Osteocyte (in vitro differentiated cells): ENCODE results near the gene ANO9. TPM values are rescaled to one million over a fixed set of nuclear protein-coding genes. Genes with fewer than 3 reads are reported as not detected.

ENCODE experiments used
- DNase-seq: peaks from one replicate; pipeline ENCODE4 v3.0.0; 2021; ENCODE audit warnings: mixed read lengths; ENCODE audit not compliant: unreplicated experiment; ENCODE audit errors: extremely low spot score
- H3K27ac Mint-ChIP-seq: one replicate; pipeline ENCODE4 v1.8.0; 2021; ENCODE audit warnings: mild to moderate bottlenecking, mixed read lengths; ENCODE audit not compliant: unreplicated experiment
- H3K27me3 Mint-ChIP-seq: one replicate; pipeline ENCODE4 v1.8.0; 2021; ENCODE audit warnings: mixed read lengths; ENCODE audit not compliant: unreplicated experiment
- H3K36me3 Mint-ChIP-seq: one replicate; pipeline ENCODE4 v1.8.0; 2021; ENCODE audit warnings: mixed read lengths; ENCODE audit not compliant: unreplicated experiment
- H3K4me1 Mint-ChIP-seq: one replicate; pipeline ENCODE4 v1.8.0; 2021; ENCODE audit warnings: mixed read lengths; ENCODE audit not compliant: unreplicated experiment
- H3K4me3 Mint-ChIP-seq: one replicate; pipeline ENCODE4 v1.8.0; 2021; ENCODE audit warnings: mild to moderate bottlenecking, moderate library complexity, mixed read lengths; ENCODE audit not compliant: unreplicated experiment
- H3K9me3 Mint-ChIP-seq: one replicate; pipeline ENCODE4 v1.8.0; 2021; ENCODE audit warnings: mixed read lengths; ENCODE audit not compliant: unreplicated experiment
- total RNA-seq: library from RNA; stranded (reverse); gene quantifications from 2 replicates; pipeline ENCODE4 v1.2.1, GENCODE V29; 2021
- TF ChIP-seq, protein P1 (sequence below): fragments of 200-600 bp; sonication (generic); IDR thresholded peaks from 2 replicates; pipeline ENCODE4 v1.5.0; 2021; ENCODE audit warnings: antibody characterized with exemption, mild to moderate bottlenecking, moderate library complexity

Gene ANO9
- total RNA-seq, 1 donor from 2014 or later: not detected

DNA sequence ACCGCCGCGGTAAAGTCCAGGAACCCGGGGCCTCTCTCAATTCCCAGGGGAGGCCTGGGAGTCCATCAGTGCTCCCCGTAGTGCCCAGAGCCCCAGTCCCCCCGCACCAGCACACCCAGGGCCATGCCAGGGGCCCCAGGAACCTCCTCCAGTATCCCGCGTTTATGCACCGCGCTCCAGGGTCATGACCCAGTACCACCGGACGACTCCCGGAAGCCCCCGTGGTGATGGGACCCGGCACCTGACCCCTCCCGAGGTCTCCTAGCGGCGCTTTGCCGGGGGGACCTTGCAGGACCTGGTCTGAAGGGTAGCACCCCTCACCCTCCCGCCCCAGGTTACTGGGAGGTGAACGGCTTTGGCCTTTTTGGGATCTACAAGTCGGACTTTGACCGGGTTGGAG lies 61.3 kb downstream of the ANO9 start:
- no peaks in the 10 kb centered on the region for H3K27me3 Mint-ChIP-seq
- H3K27ac Mint-ChIP-seq: no peak overlapping the region
- H3K4me3 Mint-ChIP-seq: no peak overlapping the region
- DNase-seq: no peak
- no peaks in the 10 kb centered on the region for H3K9me3 Mint-ChIP-seq
- peaks cover 21% of the 10 kb centered on the region for H3K36me3 Mint-ChIP-seq
- TF ChIP-seq, protein P1, sequence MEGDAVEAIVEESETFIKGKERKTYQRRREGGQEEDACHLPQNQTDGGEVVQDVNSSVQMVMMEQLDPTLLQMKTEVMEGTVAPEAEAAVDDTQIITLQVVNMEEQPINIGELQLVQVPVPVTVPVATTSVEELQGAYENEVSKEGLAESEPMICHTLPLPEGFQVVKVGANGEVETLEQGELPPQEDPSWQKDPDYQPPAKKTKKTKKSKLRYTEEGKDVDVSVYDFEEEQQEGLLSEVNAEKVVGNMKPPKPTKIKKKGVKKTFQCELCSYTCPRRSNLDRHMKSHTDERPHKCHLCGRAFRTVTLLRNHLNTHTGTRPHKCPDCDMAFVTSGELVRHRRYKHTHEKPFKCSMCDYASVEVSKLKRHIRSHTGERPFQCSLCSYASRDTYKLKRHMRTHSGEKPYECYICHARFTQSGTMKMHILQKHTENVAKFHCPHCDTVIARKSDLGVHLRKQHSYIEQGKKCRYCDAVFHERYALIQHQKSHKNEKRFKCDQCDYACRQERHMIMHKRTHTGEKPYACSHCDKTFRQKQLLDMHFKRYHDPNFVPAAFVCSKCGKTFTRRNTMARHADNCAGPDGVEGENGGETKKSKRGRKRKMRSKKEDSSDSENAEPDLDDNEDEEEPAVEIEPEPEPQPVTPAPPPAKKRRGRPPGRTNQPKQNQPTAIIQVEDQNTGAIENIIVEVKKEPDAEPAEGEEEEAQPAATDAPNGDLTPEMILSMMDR: no peak
- H3K4me1 Mint-ChIP-seq: no peaks in the 10 kb centered on the region

DNA sequence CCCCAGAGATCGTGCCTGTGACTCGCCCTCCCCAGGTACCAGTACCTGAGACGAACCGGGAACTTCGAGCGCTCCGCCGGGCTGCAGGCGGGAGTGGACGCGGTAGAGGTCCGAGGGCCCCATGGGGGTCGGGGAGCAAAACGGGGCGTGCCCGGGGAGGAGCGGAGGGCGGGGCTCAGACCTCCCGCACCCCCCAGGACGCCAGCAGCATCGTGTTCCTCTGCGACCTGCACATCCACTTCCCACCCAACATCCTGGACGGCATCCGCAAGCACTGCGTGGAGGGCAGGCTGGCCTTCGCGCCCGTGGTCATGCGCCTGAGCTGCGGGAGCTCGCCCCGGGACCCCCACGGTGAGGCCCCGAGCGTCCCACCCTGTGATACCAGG lies 61.7 kb downstream of the ANO9 start:
- H3K27ac Mint-ChIP-seq: no peak overlapping the region
- no peaks in the 10 kb centered on the region for H3K27me3 Mint-ChIP-seq
- DNase-seq: no peak
- H3K9me3 Mint-ChIP-seq: no peaks in the 10 kb centered on the region
- H3K4me1 Mint-ChIP-seq: no peaks in the 10 kb centered on the region
- H3K4me3 Mint-ChIP-seq: no peak overlapping the region
- H3K36me3 Mint-ChIP-seq: peaks cover 21% of the 10 kb centered on the region
- TF ChIP-seq, protein P1: no peak

DNA sequence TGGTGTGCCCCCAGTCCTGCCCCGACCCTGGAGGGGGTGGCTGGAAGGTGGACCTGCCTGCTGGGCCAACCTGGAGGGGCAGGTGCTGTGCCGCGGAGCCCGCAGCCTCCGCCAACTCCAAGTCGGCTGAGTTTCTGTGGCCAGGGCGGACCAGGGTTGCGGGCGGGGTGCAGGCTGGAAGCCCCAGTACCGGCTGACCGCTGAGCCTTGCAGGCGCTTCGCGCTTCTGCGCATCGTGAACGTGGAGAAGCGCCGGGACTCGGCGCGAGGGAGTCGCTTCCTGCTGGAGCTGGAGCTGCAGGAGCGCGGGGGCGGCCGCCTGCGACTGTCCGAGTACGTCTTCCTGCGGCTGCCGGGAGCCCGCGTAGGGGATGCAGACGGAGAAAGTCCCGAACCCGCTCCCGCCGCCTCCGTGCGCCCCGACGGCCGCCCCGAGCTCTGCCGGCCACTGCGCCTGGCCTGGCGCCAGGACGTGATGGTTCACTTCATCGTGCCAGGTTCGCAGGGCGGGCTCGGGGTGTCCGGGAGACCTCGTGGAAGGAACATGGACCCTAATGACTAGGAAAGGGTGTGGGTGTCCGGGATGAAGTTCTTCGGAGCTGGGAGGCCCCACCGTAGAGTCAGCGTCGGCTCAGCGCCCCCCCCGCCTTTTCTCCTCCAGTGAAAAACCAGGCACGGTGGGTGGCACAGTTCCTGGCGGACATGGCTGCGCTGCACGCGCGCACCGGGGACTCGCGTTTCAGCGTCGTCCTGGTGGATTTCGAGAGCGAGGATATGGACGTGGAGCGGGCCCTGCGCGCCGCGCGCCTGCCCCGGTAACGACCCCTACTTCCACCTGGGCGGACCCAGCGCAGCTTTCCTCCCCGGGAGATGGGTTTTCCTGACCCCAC lies 62.4 kb downstream of the ANO9 start:
- Mint-ChIP-seq H3K36me3 (peaks cover 21% of the 10 kb centered on the region), H3K4me3 (no peak overlapping the region), H3K9me3 (no peaks in the 10 kb centered on the region), H3K27ac (no peak overlapping the region), H3K4me1 (no peaks in the 10 kb centered on the region), H3K27me3 (no peaks in the 10 kb centered on the region)
- DNase-seq: no peak
- TF ChIP-seq, protein P1: no peak

DNA sequence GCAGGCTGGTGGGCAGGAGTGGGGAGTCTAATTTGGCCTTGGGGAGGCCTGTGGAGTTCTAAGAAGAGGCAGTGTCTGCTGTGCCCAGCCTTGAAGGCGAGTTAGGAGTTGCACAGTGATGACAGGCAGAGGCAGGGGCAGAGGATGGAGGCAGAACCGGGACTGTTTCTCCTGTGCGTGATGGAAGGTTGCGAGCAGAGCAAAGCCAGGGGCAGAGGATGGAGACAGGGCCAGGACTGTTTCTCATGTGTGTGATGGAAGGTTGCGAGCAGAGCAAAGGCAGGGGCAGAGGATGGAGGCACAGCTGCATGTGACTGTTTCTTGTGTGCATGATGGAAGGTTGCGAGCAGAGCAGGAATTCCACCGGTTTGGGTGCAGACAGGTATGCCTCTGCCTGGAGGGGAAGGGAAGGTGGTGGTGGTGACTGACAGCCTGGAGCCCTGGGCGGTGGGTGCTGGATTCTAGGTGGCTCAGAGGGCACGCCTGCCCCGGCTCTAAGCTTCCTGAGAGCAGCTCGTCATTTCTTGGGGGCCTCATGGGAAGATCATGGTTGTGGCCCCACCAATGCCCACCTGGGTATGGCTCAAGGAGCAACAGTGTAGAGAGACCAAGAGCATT lies 63.8 kb downstream of the ANO9 start:
- no peaks in the 10 kb centered on the region for H3K27me3 Mint-ChIP-seq
- H3K4me1 Mint-ChIP-seq: peaks cover 8% of the 10 kb centered on the region
- no peak overlapping the region for H3K27ac Mint-ChIP-seq
- peaks cover 19% of the 10 kb centered on the region for H3K36me3 Mint-ChIP-seq
- H3K4me3 Mint-ChIP-seq: no peak overlapping the region
- no peaks in the 10 kb centered on the region for H3K9me3 Mint-ChIP-seq
- TF ChIP-seq, protein P1: no peak
- DNase-seq: no peak

DNA sequence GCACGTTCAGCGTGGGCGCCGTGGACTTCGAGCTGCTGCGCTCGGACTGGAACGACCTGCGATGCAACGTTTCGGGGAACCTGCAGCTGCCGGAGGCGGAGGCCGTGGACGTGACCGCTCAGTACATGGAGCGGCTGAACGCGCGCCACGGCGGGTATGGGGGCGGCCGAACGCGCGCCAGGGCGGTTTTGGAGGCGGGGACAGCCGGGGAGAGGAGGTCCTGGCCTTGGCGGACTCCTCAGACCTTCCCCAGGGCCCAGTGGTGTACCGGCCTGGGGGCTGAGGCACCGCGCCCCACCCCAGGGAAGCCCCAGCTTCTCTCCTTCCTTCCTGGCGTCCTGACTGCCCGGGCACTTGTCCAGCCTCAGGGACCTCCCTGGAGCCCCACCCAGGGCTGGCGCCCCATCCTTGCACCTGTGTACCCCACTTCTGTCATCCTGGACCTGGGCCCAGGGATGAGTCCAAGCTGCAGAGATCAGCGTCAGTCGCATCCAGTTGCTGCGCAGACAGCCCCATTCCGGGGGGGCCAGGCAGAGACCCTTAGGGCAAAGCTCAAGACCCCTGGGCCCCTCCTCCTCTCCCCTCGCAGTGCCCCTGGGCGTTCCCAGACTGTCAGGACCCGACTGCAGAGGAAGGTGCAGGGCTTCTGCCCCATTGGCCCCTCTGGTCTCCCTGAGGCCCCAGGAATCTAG lies 64.5 kb downstream of the ANO9 start:
- DNase-seq: no peak
- Mint-ChIP-seq H3K4me3 (no peak overlapping the region), H3K36me3 (peaks cover 19% of the 10 kb centered on the region), H3K9me3 (no peaks in the 10 kb centered on the region), H3K27me3 (no peaks in the 10 kb centered on the region), H3K27ac (no peak overlapping the region), H3K4me1 (peaks cover 8% of the 10 kb centered on the region)
- TF ChIP-seq, protein P1: no peak
